H9 (cell line): ENCODE data around the gene COX10. TPM values are rescaled to one million over a fixed set of nuclear protein-coding genes. Genes with fewer than 3 reads are reported as not detected.

Experiments
- DNase-seq: peaks from one replicate; pipeline ENCODE4 v3.0.0-alpha.2; 2017
- H2AFZ ChIP-seq: one replicate; pipeline ENCODE4 v1.6.1; 2013; ENCODE audit warnings: mild to moderate bottlenecking, low read length, control low read depth, moderate library complexity
- H2AK5ac ChIP-seq: 2 replicates; pipeline ENCODE4 v1.6.1; 2013; ENCODE audit warnings: low read length, control low read depth, mixed read lengths; ENCODE audit not compliant: insufficient read length
- H2BK120ac ChIP-seq: one replicate; pipeline ENCODE4 v1.6.1; 2013; ENCODE audit warnings: low read depth, mild to moderate bottlenecking, low read length, control low read depth, inconsistent platforms; ENCODE audit not compliant: poor library complexity, severe bottlenecking
- H2BK12ac ChIP-seq: 2 replicates; pipeline ENCODE4 v1.6.1; 2013; ENCODE audit warnings: low read length, control low read depth, mixed read lengths, low read depth; ENCODE audit not compliant: insufficient read length
- H2BK15ac ChIP-seq: 2 replicates; pipeline ENCODE4 v1.6.1; 2013; ENCODE audit warnings: low read depth, low read length, control low read depth
- H2BK20ac ChIP-seq: one replicate; pipeline ENCODE4 v1.6.1; 2013; ENCODE audit warnings: low read depth, mild to moderate bottlenecking, low read length, control low read depth, inconsistent platforms; ENCODE audit not compliant: poor library complexity, severe bottlenecking
- H2BK5ac ChIP-seq: 2 replicates; pipeline ENCODE4 v1.6.1; 2013; ENCODE audit warnings: low read length, control low read depth, mixed read lengths; ENCODE audit not compliant: insufficient read length
- H3K14ac ChIP-seq: 2 replicates; pipeline ENCODE4 v1.6.1; 2013; ENCODE audit warnings: low read length, control low read depth; ENCODE audit not compliant: insufficient read depth
- H3K18ac ChIP-seq: 2 replicates; pipeline ENCODE4 v1.6.1; 2013; ENCODE audit warnings: low read depth, mild to moderate bottlenecking, mixed read lengths, low read length, control low read depth; ENCODE audit not compliant: insufficient read length
- H3K23ac ChIP-seq: 2 replicates; pipeline ENCODE4 v1.6.1; 2013; ENCODE audit warnings: low read length, control low read depth, mixed read lengths, low read depth; ENCODE audit not compliant: insufficient read length
- H3K23me2 ChIP-seq: 2 replicates; pipeline ENCODE4 v1.6.1; 2013; ENCODE audit warnings: low read depth, mild to moderate bottlenecking, mixed read lengths, low read length, control low read depth; ENCODE audit not compliant: insufficient read length, poor library complexity, severe bottlenecking
- H3K27ac ChIP-seq: 2 replicates; pipeline ENCODE4 v1.5.1; 2013; ENCODE audit warnings: low read length, control low read depth, mixed read lengths, low read depth; ENCODE audit not compliant: insufficient read length
- H3K27me3 ChIP-seq: 2 replicates; pipeline ENCODE4 v1.6.1; 2013; ENCODE audit warnings: low read length, control low read depth, inconsistent platforms; ENCODE audit not compliant: insufficient read depth
- H3K4ac ChIP-seq: 2 replicates; pipeline ENCODE4 v1.6.1; 2013; ENCODE audit warnings: low read depth, mild to moderate bottlenecking, control low read depth, inconsistent platforms, low read length, moderate library complexity
- H3K4me1 ChIP-seq: 2 replicates; pipeline ENCODE4 v1.6.1; 2013; ENCODE audit warnings: low read length, control low read depth, inconsistent platforms; ENCODE audit not compliant: insufficient read depth
- H3K4me2 ChIP-seq: 2 replicates; pipeline ENCODE4 v1.6.1; 2013; ENCODE audit warnings: low read length, control low read depth, mixed read lengths; ENCODE audit not compliant: insufficient read length, insufficient read depth
- H3K56ac ChIP-seq: 2 replicates; pipeline ENCODE4 v1.6.1; 2013; ENCODE audit warnings: low read depth, mild to moderate bottlenecking, mixed read lengths, low read length, control low read depth; ENCODE audit not compliant: insufficient read length
- H3K79me1 ChIP-seq: 2 replicates; pipeline ENCODE4 v1.6.1; 2013; ENCODE audit warnings: low read depth, mild to moderate bottlenecking, moderate library complexity, low read length, control low read depth, inconsistent platforms; ENCODE audit not compliant: insufficient read depth, poor library complexity, severe bottlenecking
- H3K79me2 ChIP-seq: 2 replicates; pipeline ENCODE4 v1.6.1; 2013; ENCODE audit warnings: low read length, control low read depth, inconsistent platforms; ENCODE audit not compliant: insufficient read depth
- H3K9ac ChIP-seq: 2 replicates; pipeline ENCODE4 v1.6.1; 2013; ENCODE audit warnings: low read length, control low read depth, mixed read lengths; ENCODE audit not compliant: insufficient read length; ENCODE audit errors: extremely low read depth
- H3K9me3 ChIP-seq: one replicate; pipeline ENCODE4 v1.6.1; 2013; ENCODE audit warnings: low read depth, low read length, inconsistent platforms; ENCODE audit not compliant: control insufficient read depth
- H3T11ph ChIP-seq: one replicate; pipeline ENCODE4 v1.6.1; 2013; ENCODE audit warnings: mild to moderate bottlenecking, low read length, control low read depth, inconsistent platforms
- H4K20me1 ChIP-seq: one replicate; pipeline ENCODE4 v1.6.1; 2013; ENCODE audit not compliant: control insufficient read depth, insufficient read length, insufficient read depth
- H4K5ac ChIP-seq: 2 replicates; pipeline ENCODE4 v1.6.1; 2013; ENCODE audit warnings: low read depth, mild to moderate bottlenecking, mixed read lengths, low read length, control low read depth; ENCODE audit not compliant: insufficient read length
- H4K8ac ChIP-seq: replicated peaks from 2 replicates; pipeline ENCODE4 v1.6.1; 2013; ENCODE audit warnings: low read length, control low read depth, mixed read lengths, low read depth; ENCODE audit not compliant: insufficient read length
- H4K91ac ChIP-seq: 2 replicates; pipeline ENCODE4 v1.6.1; 2013; ENCODE audit warnings: low read depth, mild to moderate bottlenecking, moderate library complexity, mixed read lengths, low read length, control low read depth; ENCODE audit not compliant: insufficient read length
- H3K27ac Mint-ChIP-seq, 3 experiments: 2 replicates in 2 of 3; 3 replicates in 1 of 3; pipeline ENCODE4 v1.8.0; 2020 to 2021; ENCODE audit warnings: mixed read lengths in 3 of 3, mild to moderate bottlenecking in 1 of 3, moderate library complexity in 1 of 3
- H3K27me3 Mint-ChIP-seq: 2 replicates; pipeline ENCODE4 v1.8.0; 2021; ENCODE audit warnings: low read depth, mild to moderate bottlenecking, moderate library complexity, mixed read lengths
- H3K36me3 Mint-ChIP-seq, 3 experiments: 2 replicates in 2 of 3; 3 replicates in 1 of 3; pipeline ENCODE4 v1.8.0; 2020 to 2021; ENCODE audit warnings: low read depth in 3 of 3, mixed read lengths in 3 of 3; ENCODE audit not compliant: insufficient read depth in 1 of 3
- H3K4me1 Mint-ChIP-seq, 2 experiments: 2 replicates each; pipeline ENCODE4 v1.8.0; 2020; ENCODE audit warnings: mixed read lengths in 2 of 2
- H3K4me3 Mint-ChIP-seq, 2 experiments: 2 replicates in 1 of 2; 3 replicates in 1 of 2; pipeline ENCODE4 v1.8.0; 2020 to 2021; ENCODE audit warnings: mild to moderate bottlenecking in 2 of 2, mixed read lengths in 2 of 2, moderate library complexity in 1 of 2
- H3K9me3 Mint-ChIP-seq, 2 experiments: 2 replicates in 1 of 2; 3 replicates in 1 of 2; pipeline ENCODE4 v1.8.0; 2020; ENCODE audit warnings: mild to moderate bottlenecking in 2 of 2, mixed read lengths in 2 of 2, moderate library complexity in 1 of 2
- WGBS: extraction: QIAGEN DNeasy Blood & Tissue Kit; methylation state at CpG from one replicate; pipeline ENCODE4 v1.1.7; 2013; ENCODE audit warnings: missing lambda C conversion rate, low lambda C conversion rate, mixed read lengths; ENCODE audit not compliant: insufficient read length; ENCODE audit errors: extremely low coverage; 5-methylcytosine and 5-hydroxymethylcytosine counted together
- total RNA-seq: library from RNA; stranded (reverse); gene quantifications from 2 replicates; pipeline ENCODE4 v1.2.1, GENCODE V29; 2021
- TF ChIP-seq, protein P1 (sequence below): fragments of 200-600 bp; sonication (generic); conservative IDR thresholded peaks from 3 replicates; pipeline ENCODE4 v1.8.0; 2021; ENCODE audit warnings: antibody characterized with exemption, mild to moderate bottlenecking

Gene COX10
- total RNA-seq, 1 experiment from 2014 or later = 20.6 TPM

DNA sequence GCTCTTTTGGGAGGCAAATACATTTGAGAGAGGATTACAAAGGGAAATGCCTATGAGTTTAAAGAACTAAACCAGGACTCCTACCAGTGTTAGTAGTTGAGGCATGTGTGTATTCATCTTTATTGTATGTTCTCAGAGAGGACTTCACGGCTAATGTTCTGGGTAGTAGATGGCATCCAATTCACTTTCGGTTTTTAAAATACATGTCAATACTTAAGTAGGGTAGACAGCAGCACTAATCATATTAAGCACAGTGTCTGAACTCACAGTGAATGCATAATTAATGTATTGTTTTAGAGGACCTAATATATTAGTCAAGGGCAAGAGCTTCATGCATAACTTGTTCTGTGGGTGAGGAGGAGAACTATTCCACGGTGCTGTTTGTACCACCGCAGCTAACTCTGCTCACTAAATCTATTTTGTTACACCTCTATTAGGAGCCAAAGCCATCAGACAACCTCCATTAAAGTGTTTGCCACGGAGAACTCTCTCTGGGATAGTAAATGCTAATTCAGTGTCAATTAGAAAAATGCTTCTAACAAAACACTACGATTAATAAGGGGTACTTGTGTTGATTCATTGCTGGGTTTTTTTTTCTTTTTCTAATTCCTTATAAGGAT lies 56.3 kb downstream of the COX10 start:
- Histone ChIP-seq H2BK20ac (no peak overlapping the region), H4K5ac (no peak overlapping the region), H3K27ac (no peak overlapping the region), H3K4me1 (peaks cover 5% of the 10 kb centered on the region), H3K4me2 (no peak overlapping the region), H2BK5ac (no peak overlapping the region), H2BK120ac (no peak overlapping the region), H2BK12ac (no peak overlapping the region), H2AFZ (no peak overlapping the region), H4K91ac (no peak overlapping the region), H3K14ac (no peak overlapping the region), H3T11ph (no peak overlapping the region), H3K23me2 (no peaks in the 10 kb centered on the region), H4K20me1 (no peaks in the 10 kb centered on the region), H3K79me1 (no peaks in the 10 kb centered on the region), H3K9ac (no peak overlapping the region), H3K4ac (no peak overlapping the region), H3K27me3 (no peaks in the 10 kb centered on the region), H3K56ac (no peak overlapping the region), H3K9me3 (no peaks in the 10 kb centered on the region), H2AK5ac (no peak overlapping the region), H3K18ac (no peak overlapping the region), H3K23ac (no peak overlapping the region), H4K8ac (no peak overlapping the region), H3K79me2 (peaks cover 3% of the 10 kb centered on the region), H2BK15ac (no peak overlapping the region)
- Mint-ChIP-seq H3K27me3 (no peaks in the 10 kb centered on the region), H3K9me3 (no peaks in the 10 kb centered on the region), H3K27ac (no peak overlapping the region), H3K4me3 (no peak overlapping the region), H3K4me1 (peaks cover 27 to 28% of the 10 kb centered on the region in 2 experiments), H3K36me3 (peaks cover 0 to under 1% (median 0%) of the 10 kb centered on the region in 3 experiments; a peak in 1 of 7 replicates)
- no peak for DNase-seq
- no CpG with 5 or more reads among the region's 6 CpGs for WGBS
- TF ChIP-seq, protein P1, sequence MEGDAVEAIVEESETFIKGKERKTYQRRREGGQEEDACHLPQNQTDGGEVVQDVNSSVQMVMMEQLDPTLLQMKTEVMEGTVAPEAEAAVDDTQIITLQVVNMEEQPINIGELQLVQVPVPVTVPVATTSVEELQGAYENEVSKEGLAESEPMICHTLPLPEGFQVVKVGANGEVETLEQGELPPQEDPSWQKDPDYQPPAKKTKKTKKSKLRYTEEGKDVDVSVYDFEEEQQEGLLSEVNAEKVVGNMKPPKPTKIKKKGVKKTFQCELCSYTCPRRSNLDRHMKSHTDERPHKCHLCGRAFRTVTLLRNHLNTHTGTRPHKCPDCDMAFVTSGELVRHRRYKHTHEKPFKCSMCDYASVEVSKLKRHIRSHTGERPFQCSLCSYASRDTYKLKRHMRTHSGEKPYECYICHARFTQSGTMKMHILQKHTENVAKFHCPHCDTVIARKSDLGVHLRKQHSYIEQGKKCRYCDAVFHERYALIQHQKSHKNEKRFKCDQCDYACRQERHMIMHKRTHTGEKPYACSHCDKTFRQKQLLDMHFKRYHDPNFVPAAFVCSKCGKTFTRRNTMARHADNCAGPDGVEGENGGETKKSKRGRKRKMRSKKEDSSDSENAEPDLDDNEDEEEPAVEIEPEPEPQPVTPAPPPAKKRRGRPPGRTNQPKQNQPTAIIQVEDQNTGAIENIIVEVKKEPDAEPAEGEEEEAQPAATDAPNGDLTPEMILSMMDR = no peak
